ENCODE results near the gene PCSK6. TPM values are rescaled to one million over a fixed set of nuclear protein-coding genes. Genes with fewer than 3 reads are reported as not detected.

The PCSK6 gene
- total RNA-seq, 1 experiment from 2014 or later: 69.5 TPM

DNA sequence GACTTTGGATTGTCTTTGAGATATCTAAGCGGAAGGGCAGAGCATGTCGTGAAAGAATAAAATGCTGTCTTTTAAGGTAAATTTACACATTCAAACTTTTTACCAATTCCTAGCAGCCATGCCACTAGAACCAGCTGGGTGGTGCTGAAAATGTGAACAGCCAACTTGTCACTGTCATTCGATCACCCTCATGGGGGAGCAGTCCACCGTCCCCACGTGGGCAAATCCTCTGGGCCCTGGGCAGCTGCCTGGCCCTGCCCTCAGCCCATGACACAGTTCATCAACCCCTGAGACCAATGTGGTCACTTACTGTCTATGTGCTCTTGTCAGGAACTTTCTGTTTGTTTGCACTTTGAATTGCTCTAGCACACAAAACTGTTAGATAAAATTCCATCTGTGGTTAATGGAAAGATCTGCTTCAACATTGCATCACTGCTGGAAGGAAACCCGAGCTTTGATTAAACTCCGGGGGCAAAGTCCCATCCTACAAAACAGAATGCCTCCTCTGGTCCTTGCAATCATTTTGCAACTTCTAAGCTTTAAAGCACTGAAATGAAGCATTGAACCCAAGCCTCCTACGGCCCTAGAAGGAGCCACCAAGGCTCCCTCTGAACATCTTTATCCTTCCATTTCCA, 50.1 kb downstream of the PCSK6 start:
- ChIA-PET CTCF (interaction anchor here (0.6 to 1.5 kb wide), 2 partner anchors 49 to 63 kb away, joined by 3 to 7 read pairs; no protein-coding TSS in a partner anchor), POLR2A (interaction anchor here (1.0 kb wide), 1 partner anchor 38 kb away, joined by 3 read pairs; no protein-coding TSS in a partner anchor)
- peak overlapping the region; percentile 84 for H3K27ac Mint-ChIP-seq (ENCODE audit: unreplicated experiment)
- H3K4me1 Mint-ChIP-seq (ENCODE audit: low read depth, unreplicated experiment): peaks cover 36% of the 10 kb centered on the region
- no peaks in the 10 kb centered on the region for H3K36me3 ChIP-seq (ENCODE audit: control insufficient read depth, insufficient read depth, low read length)
- no peak overlapping the region for H3K4me3 ChIP-seq (ENCODE audit: low read depth, low read length)
- intact Hi-C loops (cut with micrococcal nuclease; ENCODE audit: unreplicated experiment): loop anchor here (1.0 to 5.0 kb wide), 5 partner anchors 38 to 202 kb away; partner anchors contain the start of gene PCSK6
- TF ChIP-seq, protein P1, sequence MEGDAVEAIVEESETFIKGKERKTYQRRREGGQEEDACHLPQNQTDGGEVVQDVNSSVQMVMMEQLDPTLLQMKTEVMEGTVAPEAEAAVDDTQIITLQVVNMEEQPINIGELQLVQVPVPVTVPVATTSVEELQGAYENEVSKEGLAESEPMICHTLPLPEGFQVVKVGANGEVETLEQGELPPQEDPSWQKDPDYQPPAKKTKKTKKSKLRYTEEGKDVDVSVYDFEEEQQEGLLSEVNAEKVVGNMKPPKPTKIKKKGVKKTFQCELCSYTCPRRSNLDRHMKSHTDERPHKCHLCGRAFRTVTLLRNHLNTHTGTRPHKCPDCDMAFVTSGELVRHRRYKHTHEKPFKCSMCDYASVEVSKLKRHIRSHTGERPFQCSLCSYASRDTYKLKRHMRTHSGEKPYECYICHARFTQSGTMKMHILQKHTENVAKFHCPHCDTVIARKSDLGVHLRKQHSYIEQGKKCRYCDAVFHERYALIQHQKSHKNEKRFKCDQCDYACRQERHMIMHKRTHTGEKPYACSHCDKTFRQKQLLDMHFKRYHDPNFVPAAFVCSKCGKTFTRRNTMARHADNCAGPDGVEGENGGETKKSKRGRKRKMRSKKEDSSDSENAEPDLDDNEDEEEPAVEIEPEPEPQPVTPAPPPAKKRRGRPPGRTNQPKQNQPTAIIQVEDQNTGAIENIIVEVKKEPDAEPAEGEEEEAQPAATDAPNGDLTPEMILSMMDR (IDR thresholded peaks at IDR 0.05; ENCODE audit: insufficient read depth in 1 of 2, low read depth in 1 of 2, low read length in 1 of 2, severe bottlenecking in 1 of 2, unreplicated experiment in 1 of 2): no peak
- no TSS peak for BruUV-seq (replicated peaks)
- H3K27me3 ChIP-seq (replicated peaks; ENCODE audit: control insufficient read depth, insufficient read depth, low read length): no peaks in the 10 kb centered on the region
- H3K9me3 ChIP-seq: no peaks in the 10 kb centered on the region
- DNase-seq: peak; percentile 73 to 77
- peak overlapping the region; percentile 11 for H3K4me3 Mint-ChIP-seq (ENCODE audit: unreplicated experiment)
- peaks cover 27% of the 10 kb centered on the region for H3K36me3 Mint-ChIP-seq (ENCODE audit: insufficient read depth, unreplicated experiment)
- no peaks in the 10 kb centered on the region for H3K9me3 Mint-ChIP-seq (ENCODE audit: unreplicated experiment)
- H3K27me3 Mint-ChIP-seq (ENCODE audit: insufficient read depth, unreplicated experiment): no peaks in the 10 kb centered on the region
- peaks cover 36% of the 10 kb centered on the region for H3K4me1 ChIP-seq

DNA sequence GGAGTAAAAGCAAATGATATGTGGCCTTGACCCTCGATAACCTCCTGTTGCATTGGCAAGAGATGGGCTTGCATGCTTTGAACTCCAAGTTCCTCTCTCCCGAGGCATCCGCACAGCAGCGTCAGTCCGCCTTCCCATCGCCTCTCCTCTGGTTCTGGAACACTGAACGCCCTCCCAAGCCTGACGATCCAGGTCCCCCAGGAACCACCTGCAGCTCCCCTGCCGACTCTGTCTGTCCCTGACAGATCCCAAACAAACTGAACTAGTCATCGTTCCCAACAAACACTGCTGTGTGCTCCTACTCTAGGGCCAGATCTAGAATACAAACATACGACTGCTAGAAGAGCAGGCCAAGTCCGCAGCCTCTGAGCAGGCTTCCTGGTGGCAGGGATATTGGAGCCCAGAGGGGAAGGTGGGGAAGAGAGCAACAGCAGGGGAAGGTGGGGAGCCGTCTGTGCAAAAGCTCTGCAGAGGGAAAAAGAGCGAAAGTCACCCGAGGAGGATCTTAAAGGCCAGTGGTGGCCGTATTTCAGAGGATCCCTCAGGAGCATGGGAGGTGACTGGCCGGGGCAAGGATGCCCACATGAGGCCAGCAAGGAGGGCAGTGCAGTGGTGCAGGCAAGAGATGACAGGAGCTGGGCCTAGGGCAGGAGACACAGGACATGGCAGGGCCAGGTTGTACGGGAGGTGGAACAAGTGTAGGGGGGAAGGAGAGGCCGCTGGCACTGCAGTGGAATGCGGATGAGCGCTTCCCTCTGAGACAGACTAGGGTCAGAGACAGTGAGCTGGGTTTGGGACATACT, 50.8 kb downstream of the PCSK6 start:
- H3K27me3 ChIP-seq (replicated peaks; ENCODE audit: control insufficient read depth, insufficient read depth, low read length): no peaks in the 10 kb centered on the region
- Mint-ChIP-seq H3K4me3 (ENCODE audit: unreplicated experiment) (peak overlapping the region; percentile 11), H3K9me3 (ENCODE audit: unreplicated experiment) (no peaks in the 10 kb centered on the region), H3K4me1 (ENCODE audit: low read depth, unreplicated experiment) (peaks cover 36% of the 10 kb centered on the region), H3K27ac (ENCODE audit: unreplicated experiment) (peak overlapping the region; percentile 84), H3K27me3 (ENCODE audit: insufficient read depth, unreplicated experiment) (no peaks in the 10 kb centered on the region), H3K36me3 (ENCODE audit: insufficient read depth, unreplicated experiment) (peaks cover 34% of the 10 kb centered on the region)
- no peak overlapping the region for H3K4me3 ChIP-seq (ENCODE audit: low read depth, low read length)
- no peaks in the 10 kb centered on the region for H3K9me3 ChIP-seq
- no peaks in the 10 kb centered on the region for H3K36me3 ChIP-seq (ENCODE audit: control insufficient read depth, insufficient read depth, low read length)
- intact Hi-C loops (cut with micrococcal nuclease; ENCODE audit: unreplicated experiment): loop anchor here (1.0 to 5.0 kb wide), 5 partner anchors 39 to 203 kb away; partner anchors contain the start of gene PCSK6
- no TSS peak for BruUV-seq (replicated peaks)
- no peak for DNase-seq
- CTCF ChIA-PET: interaction anchor here (1.5 kb wide), 1 partner anchor 50 kb away, joined by 7 read pairs; no protein-coding TSS in a partner anchor
- TF ChIP-seq, protein P1 (IDR thresholded peaks at IDR 0.05; ENCODE audit: insufficient read depth in 1 of 2, low read depth in 1 of 2, low read length in 1 of 2, severe bottlenecking in 1 of 2, unreplicated experiment in 1 of 2): no peak
- peaks cover 36% of the 10 kb centered on the region for H3K4me1 ChIP-seq
- POLR2A ChIA-PET: interaction anchor here (1.0 kb wide), 1 partner anchor 39 kb away, joined by 3 read pairs; no protein-coding TSS in a partner anchor

All from Caco-2 (cell line).